Neural cell (in vitro differentiated cells): ENCODE measurements around the gene FBXO24.

Experiments used
- POLR2AphosphoS5 ChIP-seq: IDR thresholded peaks from 2 replicates; pipeline ENCODE4 v1.6.1; 2012
- TAF1 ChIP-seq: IDR thresholded peaks from 2 replicates; pipeline ENCODE4 v1.6.1; 2012; ENCODE audit warnings: low read depth
- TF ChIP-seq, protein P1 (sequence below): fragments of 450-650 bp; IDR thresholded peaks from 2 replicates; pipeline ENCODE4 v1.5.1; 2014; ENCODE audit warnings: antibody characterized with exemption, mild to moderate bottlenecking, moderate library complexity; ENCODE audit not compliant: poor library complexity, severe bottlenecking

DNA sequence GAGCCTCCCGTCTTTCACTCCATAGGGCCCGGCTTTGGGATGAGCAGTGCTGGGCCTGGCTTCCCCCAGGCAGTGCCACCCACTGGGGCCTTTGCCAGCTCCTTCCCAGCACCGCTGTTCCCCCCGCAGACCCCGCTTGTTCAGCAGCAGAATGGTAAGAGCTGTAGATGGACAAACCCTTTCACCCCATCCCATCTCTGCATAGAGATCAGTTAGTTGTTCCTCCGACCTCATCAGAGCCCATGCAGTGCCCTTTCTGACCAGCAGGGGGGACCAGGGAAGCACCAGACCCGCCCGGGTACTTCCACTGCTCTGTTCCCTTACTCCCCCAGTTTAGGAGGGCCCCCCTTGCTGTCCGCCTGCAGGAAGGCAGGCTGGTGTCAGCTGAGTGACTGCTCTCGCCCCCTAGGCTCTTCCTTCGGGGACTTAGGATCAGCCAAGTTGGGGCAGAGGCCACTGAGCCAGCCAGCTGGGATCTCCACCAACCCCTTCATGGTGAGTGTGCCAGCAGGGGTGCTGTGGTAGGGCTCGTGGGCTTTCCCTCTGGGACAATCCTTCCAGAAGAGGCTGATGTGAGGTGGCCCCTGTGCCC, 22.2 kb upstream of the FBXO24 start:
- TF ChIP-seq POLR2AphosphoS5 (no peak), TAF1 (no peak)
- TF ChIP-seq, protein P1, sequence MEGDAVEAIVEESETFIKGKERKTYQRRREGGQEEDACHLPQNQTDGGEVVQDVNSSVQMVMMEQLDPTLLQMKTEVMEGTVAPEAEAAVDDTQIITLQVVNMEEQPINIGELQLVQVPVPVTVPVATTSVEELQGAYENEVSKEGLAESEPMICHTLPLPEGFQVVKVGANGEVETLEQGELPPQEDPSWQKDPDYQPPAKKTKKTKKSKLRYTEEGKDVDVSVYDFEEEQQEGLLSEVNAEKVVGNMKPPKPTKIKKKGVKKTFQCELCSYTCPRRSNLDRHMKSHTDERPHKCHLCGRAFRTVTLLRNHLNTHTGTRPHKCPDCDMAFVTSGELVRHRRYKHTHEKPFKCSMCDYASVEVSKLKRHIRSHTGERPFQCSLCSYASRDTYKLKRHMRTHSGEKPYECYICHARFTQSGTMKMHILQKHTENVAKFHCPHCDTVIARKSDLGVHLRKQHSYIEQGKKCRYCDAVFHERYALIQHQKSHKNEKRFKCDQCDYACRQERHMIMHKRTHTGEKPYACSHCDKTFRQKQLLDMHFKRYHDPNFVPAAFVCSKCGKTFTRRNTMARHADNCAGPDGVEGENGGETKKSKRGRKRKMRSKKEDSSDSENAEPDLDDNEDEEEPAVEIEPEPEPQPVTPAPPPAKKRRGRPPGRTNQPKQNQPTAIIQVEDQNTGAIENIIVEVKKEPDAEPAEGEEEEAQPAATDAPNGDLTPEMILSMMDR: peak; percentile 68
